ENCODE results near the gene SURF4.

SURF4 gene

DNA sequence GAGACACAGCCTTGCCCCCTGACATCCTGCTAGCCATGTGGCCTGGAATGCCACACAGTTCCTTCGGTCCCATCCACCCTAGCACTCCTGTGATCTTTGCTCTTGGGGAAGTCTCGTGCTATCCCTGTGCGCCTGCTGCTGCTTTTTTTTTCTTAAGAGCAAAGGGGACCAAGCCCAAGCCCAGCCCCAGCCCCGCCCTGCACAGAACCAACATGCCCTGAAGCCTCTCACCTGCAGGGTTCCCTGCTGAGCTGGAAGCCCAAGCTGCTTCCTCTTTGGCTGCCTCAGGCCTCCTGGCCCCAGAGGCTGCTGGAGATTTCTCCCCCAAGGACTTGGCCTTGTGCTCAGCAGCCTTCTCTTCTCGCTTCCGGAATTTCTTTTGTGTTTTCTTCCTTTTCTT lies 41.7 kb downstream of the SURF4 start:
- TF ChIP-seq POLR2AphosphoS5 (IDR thresholded peaks at IDR 0.05; ENCODE audit: low read depth, low read length) (no peak), TAF1 (IDR thresholded peaks at IDR 0.05; ENCODE audit: borderline replicate concordance, insufficient read depth, low read length) (no peak), SIN3A (IDR thresholded peaks at IDR 0.05; ENCODE audit: borderline replicate concordance, insufficient read depth, low read length) (no peak), FOXP2 (optimal IDR thresholded peaks at IDR 0.05; ENCODE audit: borderline replicate concordance, extremely low read depth, extremely low read length, insufficient read depth) (no peak)
- TF ChIP-seq, protein P1, sequence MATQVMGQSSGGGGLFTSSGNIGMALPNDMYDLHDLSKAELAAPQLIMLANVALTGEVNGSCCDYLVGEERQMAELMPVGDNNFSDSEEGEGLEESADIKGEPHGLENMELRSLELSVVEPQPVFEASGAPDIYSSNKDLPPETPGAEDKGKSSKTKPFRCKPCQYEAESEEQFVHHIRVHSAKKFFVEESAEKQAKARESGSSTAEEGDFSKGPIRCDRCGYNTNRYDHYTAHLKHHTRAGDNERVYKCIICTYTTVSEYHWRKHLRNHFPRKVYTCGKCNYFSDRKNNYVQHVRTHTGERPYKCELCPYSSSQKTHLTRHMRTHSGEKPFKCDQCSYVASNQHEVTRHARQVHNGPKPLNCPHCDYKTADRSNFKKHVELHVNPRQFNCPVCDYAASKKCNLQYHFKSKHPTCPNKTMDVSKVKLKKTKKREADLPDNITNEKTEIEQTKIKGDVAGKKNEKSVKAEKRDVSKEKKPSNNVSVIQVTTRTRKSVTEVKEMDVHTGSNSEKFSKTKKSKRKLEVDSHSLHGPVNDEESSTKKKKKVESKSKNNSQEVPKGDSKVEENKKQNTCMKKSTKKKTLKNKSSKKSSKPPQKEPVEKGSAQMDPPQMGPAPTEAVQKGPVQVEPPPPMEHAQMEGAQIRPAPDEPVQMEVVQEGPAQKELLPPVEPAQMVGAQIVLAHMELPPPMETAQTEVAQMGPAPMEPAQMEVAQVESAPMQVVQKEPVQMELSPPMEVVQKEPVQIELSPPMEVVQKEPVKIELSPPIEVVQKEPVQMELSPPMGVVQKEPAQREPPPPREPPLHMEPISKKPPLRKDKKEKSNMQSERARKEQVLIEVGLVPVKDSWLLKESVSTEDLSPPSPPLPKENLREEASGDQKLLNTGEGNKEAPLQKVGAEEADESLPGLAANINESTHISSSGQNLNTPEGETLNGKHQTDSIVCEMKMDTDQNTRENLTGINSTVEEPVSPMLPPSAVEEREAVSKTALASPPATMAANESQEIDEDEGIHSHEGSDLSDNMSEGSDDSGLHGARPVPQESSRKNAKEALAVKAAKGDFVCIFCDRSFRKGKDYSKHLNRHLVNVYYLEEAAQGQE (IDR thresholded peaks at IDR 0.05; ENCODE audit: insufficient read depth in 1 of 2, low read depth in 2 of 2, low read length in 2 of 2), result no peak

DNA sequence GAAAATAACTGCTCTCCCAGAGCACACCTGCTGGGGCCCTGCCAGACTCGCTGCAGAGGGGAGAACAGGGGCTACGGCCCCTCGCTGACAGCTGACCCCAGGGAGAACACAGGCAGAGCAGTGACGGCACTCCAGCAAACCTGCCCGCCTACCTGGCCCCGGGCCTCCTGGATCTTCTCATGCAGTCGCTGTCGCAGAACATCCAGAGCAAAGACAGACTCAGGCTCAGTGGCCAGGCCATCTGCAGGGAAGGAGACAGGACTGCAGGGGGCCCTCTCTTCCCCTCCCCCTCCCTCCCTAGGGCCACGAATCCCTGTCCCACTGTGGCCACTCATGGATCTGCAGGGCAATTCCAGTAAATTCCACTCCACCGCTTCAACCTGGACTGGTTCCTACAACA lies 42.3 kb downstream of the SURF4 start:
- TF ChIP-seq TAF1 (IDR thresholded peaks at IDR 0.05; ENCODE audit: borderline replicate concordance, insufficient read depth, low read length) (no peak), FOXP2 (optimal IDR thresholded peaks at IDR 0.05; ENCODE audit: borderline replicate concordance, extremely low read depth, extremely low read length, insufficient read depth) (no peak), POLR2AphosphoS5 (IDR thresholded peaks at IDR 0.05; ENCODE audit: low read depth, low read length) (no peak), SIN3A (IDR thresholded peaks at IDR 0.05; ENCODE audit: borderline replicate concordance, insufficient read depth, low read length) (no peak)
- TF ChIP-seq, protein P1 (IDR thresholded peaks at IDR 0.05; ENCODE audit: insufficient read depth in 1 of 2, low read depth in 2 of 2, low read length in 2 of 2), result no peak

DNA sequence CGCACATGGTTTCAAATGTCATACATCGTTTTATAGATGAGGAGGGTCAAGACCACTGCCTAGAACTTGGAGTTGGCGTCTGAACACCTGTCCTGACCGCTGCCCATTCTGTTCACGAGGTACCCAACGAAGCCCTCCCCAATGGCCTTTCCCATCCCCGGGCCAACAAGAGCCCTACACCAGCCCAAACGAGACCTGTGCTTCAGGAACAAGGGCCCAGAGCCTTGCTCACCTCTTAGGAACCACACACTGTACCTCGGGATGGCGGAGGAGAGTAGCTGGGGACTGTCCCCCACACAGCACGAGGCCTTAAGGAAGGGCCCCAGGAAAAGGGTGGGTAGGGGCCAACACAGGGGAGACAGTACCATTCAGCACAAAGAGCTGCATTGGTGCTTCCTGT lies 42.8 kb downstream of the SURF4 start:
- TF ChIP-seq TAF1 (IDR thresholded peaks at IDR 0.05; ENCODE audit: borderline replicate concordance, insufficient read depth, low read length) (no peak), POLR2AphosphoS5 (IDR thresholded peaks at IDR 0.05; ENCODE audit: low read depth, low read length) (no peak), SIN3A (IDR thresholded peaks at IDR 0.05; ENCODE audit: borderline replicate concordance, insufficient read depth, low read length) (no peak), FOXP2 (optimal IDR thresholded peaks at IDR 0.05; ENCODE audit: borderline replicate concordance, extremely low read depth, extremely low read length, insufficient read depth) (no peak)
- TF ChIP-seq, protein P1 (IDR thresholded peaks at IDR 0.05; ENCODE audit: insufficient read depth in 1 of 2, low read depth in 2 of 2, low read length in 2 of 2), result no peak

DNA sequence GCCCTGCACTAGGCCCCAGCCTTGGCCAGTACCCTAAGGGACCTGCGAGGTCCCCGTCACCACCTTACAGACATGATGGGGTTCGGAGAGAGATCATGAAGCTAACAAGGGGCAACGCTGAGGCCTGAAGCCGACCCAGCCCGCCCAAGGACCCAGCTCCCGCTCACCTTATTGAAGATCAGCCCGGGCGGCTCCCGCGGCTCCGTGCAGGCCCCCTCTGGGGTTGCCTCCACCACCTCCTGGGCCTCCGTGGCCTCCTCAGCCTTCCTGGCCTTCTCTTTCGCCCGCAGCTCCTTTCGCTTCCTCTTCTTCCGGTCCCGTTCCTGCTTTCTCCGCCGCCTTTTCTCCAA lies 43.5 kb downstream of the SURF4 start:
- no peak for TF ChIP-seq SIN3A (IDR thresholded peaks at IDR 0.05; ENCODE audit: borderline replicate concordance, insufficient read depth, low read length)
- no peak for TF ChIP-seq POLR2AphosphoS5 (IDR thresholded peaks at IDR 0.05; ENCODE audit: low read depth, low read length)

DNA sequence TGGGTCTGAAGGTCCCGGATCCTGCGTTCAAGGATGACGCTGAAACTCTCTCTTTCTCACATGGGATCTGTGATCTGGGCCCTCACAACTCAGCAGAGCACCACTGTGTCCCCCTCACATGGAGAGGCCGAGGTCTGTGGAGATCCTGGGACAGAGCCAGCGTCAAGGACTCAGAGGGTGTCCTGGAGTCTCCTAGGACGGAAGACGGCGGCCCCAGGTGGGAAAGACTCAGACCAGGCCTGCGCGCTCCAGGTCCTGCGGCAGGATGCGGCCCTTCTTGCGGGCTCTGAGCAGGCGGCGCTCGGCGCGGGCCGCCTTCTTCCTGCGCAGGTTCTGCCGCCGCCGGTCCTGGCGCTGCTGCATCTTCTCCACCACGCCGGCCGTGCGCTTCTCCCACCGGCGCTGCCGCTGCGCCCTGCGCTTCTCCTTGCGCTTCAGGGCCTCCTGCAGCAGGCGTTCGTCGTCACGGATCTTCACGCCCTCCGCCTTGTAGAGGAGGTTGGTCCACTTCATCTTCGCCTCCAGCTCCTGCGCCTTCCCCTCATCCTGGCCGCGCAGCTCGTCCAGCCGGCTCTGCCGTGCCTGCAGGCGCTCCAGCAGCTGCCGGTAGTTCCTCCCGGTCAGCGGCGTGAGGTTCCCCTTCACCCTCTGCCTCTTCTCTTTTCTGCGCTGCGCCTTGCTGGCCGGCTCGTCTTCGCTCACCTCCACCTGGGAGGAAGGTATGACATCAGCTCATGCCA lies 44.0 kb downstream of the SURF4 start:
- TF ChIP-seq TAF1 (IDR thresholded peaks at IDR 0.05; ENCODE audit: borderline replicate concordance, insufficient read depth, low read length) (no peak), FOXP2 (optimal IDR thresholded peaks at IDR 0.05; ENCODE audit: borderline replicate concordance, extremely low read depth, extremely low read length, insufficient read depth) (no peak), POLR2AphosphoS5 (IDR thresholded peaks at IDR 0.05; ENCODE audit: low read depth, low read length) (no peak), SIN3A (IDR thresholded peaks at IDR 0.05; ENCODE audit: borderline replicate concordance, insufficient read depth, low read length) (no peak)
- TF ChIP-seq, protein P1 (IDR thresholded peaks at IDR 0.05; ENCODE audit: insufficient read depth in 1 of 2, low read depth in 2 of 2, low read length in 2 of 2), result no peak

Data from PFSK-1 (cell line).